Mammary epithelial cell (primary cell): ENCODE data around the gene ACVR1.

Source experiments
- CTCF ChIP-seq, 2 donors: IDR thresholded peaks in 1 of 2; conservative IDR thresholded peaks in 1 of 2; 2 replicates each; pipeline ENCODE4 v1.5.1; 2011 to 2012; ENCODE audit warnings: inconsistent platforms in 2 of 2, low read length in 2 of 2, mild to moderate bottlenecking in 2 of 2, control low read depth in 1 of 2, low read depth in 1 of 2; ENCODE audit not compliant: insufficient read depth in 1 of 2; ENCODE audit errors: extremely low read depth in 1 of 2
- EZH2 ChIP-seq: IDR thresholded peaks from 2 replicates; pipeline ENCODE4 v1.6.1; 2012; ENCODE audit warnings: low read length, inconsistent platforms, borderline replicate concordance

GRCh38 chr2:157903626-157904025 is 27.5 kb upstream of the ACVR1 start:
- no peak for TF ChIP-seq CTCF (conservative IDR thresholded peaks at IDR 0.05 in 1 of 2, IDR thresholded peaks at IDR 0.05 in 1 of 2; ENCODE audit: extremely low read depth in 1 of 2, insufficient read depth in 1 of 2, low read depth in 1 of 2, low read length in 2 of 2)
- TF ChIP-seq EZH2 = no peak
